ENCODE data around the gene CAMTA1.
"Not testable (repeated sequence)": the region's sequence is repeated elsewhere in the genome, so short reads cannot be mapped to it uniquely, and the experiment has no call there.

CAMTA1 gene

GRCh38 chr1:7705048-7705907 is 920.0 kb downstream of the CAMTA1 start:
- peak; percentile 31 for DNase-seq

DNA sequence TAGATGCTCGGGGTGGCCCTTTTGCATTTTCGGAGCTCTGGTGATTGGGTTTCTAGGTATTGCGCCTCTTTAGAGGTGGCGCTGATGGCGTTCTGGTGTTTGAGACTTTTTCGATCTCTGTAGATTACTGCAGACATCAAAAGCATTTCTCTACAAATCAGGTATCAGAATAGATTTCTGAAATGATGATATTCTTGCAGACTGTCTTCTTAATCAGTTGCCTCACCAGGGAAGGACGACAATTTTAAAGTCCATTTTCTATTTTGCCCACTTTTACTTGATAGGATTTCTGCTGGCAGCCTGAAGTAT is 920.6 kb downstream of the CAMTA1 start:
- DNase-seq = no peak

DNA sequence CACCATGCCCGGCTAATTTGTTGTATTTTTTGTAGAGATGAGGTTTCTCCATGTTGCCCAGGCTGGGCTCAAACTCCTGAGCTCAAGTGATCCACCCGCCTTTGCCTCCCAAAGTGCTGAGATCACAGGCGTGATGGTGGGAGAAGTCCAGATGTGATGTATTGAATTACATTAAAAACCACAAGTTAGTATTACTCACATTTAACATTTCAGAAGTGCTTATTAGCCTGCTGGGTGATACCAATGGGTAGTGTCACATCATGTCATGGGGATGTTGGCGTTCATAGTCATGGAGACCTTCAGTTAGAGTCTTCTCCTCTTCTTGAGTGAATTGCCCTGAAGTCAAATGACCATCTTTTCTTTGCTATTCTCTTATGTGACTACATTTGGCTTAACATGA is 922.3 kb downstream of the CAMTA1 start:
- no peak for DNase-seq

DNA sequence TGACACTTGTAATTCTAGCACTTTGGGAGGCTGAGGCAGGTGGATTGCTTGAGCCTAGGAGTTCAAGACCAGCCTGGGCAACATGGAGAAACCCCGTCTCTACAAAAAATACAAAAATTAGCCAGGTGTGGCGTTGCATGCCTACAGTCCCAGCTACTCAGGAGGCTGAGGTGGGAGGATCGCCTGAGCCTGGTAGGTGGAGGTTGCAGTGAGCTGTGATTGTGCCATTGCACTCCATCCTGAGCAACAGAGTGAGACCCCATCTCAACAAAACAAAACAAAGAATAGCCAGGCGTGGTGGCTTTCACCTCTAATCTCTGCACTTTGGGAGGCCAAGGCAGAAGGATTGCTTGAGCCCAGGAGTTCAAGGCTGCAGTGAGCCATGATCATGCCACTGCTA is 922.8 kb downstream of the CAMTA1 start:
- DNase-seq = not testable (repeated sequence)

GRCh38 chr1:7710859-7711258 is 925.6 kb downstream of the CAMTA1 start:
- no peak for DNase-seq

DNA sequence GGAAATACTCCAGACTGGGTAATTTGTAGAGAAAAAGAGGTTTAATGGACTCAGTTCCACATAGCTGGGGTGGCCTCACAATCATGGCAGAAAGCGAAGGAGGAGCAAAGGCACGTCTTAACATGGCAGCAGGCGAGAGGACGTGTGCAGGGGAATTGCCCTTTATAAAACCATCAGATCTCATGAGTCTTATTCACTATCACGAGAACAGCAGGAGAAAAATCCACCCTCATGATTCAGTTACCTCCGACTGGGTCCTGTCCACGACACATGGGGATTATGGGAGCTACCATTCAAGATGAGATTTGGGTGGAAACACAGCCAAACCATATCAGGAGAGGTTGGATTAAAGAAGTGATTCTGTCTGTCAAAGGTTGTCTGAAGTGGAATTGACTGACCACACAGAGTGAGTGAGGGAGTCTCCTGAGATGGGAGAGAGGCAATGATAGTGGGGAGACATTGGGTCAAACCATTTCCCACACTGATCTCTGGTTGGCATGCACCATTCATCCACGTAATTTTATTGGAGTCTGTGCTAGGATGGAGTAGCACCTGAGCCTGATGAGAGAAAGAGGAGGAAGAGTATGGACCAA is 927.6 kb downstream of the CAMTA1 start:
- DNase-seq = no peak

DNA sequence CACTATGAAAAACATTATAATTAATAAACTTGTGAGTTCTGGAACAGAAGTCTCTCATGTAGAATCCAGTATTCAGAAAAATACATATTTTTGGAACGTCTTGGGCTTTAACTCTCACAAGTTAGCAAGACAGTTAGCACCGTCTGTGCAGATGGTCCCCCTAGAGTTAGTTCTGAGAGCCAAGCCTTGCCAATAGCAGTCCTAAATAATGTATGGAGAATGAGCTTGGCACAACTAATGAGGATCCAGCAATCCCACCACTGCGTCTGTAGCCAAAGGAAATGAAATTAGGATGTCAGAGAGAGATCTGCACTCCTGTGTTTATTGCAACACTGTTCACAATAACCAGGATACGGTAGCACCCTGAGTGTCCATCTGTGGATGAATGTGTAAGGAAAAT is 931.3 kb downstream of the CAMTA1 start:
- DNase-seq = no peak

- no peak for DNase-seq
Observed at GRCh38 chr1:7717748-7718368, 932.6 kb downstream of the CAMTA1 start.

DNA sequence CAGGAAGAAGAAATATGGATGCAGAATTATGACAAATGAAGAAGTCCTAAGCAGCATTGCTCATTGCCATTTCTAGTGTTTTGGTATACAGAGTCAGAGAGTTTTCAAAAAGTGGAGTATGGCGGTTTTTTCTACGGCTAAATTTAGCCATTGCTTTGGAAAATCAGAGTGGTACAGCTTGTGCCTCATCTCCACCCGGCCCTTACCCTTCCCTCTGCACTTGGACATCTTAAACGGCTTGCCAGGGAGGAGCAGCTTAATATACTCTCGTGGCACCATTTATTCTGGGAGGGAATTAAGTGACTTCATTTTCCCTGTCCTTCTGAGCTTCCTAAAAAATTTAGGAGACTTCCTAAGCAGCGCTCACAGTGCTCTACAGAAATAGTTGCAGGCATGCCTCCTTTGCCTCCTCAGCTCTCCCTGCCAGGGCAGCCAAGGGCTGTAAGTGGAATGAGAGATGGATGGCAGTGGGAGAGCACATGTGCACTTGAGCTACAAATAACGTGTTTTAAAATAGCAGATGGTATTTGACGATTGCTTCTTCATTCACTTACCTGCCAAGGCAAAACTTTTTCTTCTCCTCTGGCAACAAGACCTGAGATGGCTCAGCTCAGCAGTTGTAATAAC is 934.3 kb downstream of the CAMTA1 start:
- DNase-seq = no peak

DNA sequence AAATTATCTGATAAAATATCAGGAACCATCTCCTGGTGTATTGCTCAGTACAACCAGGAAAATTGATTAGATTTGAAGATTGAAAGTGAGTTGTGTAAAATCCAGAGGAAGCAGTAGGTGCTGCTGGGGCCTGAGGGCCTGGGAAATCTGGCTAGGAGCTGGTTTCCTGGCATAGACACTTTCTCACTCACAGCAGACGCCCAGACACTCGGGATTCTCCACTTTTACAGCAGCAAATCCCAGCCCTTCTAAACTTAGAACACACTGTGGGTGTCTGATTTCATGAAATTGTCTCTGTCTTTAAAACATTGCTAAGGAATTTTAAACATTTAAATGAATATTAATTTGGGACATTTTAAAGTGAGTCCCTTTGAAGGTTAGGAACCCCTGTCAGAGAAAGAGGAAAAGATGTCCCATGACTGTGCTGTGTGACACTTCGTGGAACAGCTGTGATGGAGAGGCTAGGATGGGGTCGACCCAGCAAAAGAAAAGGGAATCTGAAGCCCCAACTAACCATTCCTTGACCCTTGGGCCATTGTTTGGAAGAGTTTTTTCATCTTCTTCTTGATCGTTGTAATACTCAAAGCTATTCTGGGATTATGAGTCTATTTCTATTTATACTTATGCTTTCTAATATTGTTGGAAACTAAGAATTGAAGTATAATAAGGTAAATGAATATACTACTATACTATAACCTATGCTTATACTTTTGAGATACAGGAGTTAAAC is 936.9 kb downstream of the CAMTA1 start:
- DNase-seq = no peak

DNA sequence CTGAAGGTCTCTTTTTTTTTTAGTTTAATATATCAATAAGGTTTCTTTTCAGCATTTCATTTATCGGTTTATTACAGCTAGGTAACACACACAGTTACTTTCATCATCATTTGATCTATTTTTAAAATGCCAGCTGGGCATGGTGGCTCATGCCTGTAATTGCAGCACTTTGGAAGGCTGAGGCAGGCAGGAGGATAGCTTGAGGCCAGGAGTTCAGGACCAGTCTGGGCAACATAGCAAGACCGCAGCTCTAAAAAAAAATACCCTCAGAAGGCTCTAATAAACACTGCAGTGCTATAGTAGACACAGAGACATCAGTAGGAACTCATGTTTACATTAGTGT is 937.4 kb downstream of the CAMTA1 start:
- DNase-seq = no peak

- DNase-seq = no peak
Observed at GRCh38 chr1:7726623-7727022, 941.4 kb downstream of the CAMTA1 start.

- DNase-seq = no peak
Observed at GRCh38 chr1:7727809-7728471, 942.7 kb downstream of the CAMTA1 start.

DNA sequence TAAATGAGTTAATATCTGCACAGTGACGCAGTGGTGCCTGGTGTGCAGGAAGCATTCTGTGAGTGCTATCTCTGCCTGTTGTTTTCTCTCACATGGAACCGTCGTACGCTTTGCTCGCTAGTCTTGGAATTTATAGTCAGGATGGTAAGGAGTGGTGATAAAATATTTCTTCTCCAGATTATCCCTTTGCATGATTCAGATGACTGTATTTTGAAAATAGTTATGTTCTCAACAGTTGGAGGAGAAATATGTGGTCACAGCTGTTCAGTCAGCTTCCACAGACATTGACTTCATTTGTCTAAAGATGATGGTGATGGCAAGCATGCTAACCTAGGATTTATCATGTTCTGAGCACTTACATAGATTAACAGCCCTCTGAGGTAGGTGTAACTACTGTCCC is 944.5 kb downstream of the CAMTA1 start:
- no peak for DNase-seq

- no peak for DNase-seq
Observed at GRCh38 chr1:7732331-7732730, 947.1 kb downstream of the CAMTA1 start.

DNA sequence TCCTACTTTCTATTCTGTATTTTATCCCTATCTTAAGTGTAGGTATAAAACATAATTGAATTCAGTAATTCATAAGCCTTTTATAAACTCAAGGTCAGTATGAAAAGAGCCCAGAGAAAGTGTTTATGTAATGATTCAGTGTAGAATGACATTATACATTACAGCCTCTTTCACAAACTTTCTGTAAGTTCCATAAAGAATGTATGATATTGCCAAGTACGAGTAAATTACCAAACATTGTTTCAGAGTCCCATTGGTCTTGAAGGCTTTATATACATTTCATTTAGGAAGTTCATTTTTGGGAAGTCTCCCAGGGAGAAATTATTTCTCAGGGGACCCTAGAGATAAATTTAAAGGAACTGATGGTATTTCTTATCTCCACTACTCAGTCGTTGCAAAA is 948.0 kb downstream of the CAMTA1 start:
- no peak for DNase-seq

DNA sequence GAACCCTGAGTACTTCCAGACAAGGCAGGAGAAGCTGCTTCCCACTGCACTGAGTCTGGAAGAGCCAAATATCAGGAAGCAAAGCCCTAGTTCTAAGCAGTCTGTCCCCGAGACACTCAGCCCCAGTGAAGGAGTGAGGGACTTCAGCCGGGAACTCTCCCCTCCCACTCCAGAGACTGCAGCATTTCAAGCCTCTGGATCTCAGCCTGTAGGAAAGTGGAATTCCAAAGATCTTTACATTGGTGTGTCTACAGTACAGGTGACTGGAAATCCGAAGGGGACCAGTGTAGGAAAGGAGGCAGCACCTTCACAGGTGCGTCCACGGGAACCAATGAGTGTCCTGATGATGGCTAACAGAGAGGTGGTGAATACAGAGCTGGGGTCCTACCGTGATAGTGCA is 952.8 kb downstream of the CAMTA1 start:
- no peak for DNase-seq

DNA sequence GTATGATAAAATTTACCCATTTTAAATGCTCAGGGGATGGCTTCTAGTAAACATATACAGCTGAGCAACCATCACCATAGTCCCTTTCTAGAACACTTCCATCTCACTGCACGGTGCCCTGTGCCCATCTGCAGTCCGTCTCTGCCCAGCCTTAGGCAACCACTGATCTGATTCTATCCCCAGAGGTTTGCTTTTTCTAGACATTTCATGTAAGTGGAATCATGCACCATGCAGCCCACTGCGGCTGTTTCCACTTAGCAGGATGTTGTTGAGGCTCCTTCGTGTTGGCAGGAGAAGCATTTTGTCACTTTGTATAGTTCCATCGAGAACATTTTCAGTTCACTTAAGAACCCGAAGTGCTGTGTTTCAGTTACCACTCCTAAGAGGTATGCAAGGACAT is 958.1 kb downstream of the CAMTA1 start:
- DNase-seq = no peak

GRCh38 chr1:7744882-7745281 is 959.6 kb downstream of the CAMTA1 start:
- no peak for DNase-seq

DNA sequence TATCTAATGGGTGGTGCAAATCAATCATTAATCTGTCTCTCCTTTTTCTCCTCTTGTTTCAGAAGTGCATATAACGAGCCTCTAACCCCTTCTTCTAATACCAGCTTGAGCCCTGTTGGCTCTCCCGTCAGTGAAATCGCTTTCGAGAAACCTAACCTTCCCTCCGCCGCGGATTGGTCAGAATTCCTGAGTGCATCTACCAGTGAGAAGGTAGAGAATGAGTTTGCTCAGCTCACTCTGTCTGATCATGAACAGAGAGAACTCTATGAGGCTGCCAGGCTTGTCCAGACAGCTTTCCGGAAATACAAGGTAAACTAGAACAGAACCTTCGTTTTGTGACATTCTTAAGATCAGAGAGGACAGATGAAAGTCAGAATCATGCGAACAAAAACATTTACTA is 960.5 kb downstream of the CAMTA1 start:
- DNase-seq = no peak

DNA sequence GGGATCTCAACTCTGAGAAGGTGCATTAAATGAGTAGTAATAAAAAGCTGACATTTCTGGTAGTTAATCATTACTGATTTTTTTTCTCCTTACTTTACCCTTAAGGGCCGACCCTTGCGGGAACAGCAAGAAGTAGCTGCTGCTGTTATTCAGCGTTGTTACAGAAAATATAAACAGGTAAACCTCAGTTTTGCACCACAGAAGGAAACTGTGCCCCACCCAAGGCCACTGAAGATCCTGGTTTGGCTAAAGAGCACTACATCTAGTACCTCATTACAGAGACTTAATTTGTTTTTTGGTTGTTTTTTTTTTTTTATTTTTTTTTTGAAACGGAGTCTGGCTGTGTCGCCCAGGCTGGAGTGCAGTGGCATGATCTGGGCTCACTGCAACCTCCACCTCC is 962.4 kb downstream of the CAMTA1 start:
- no peak for DNase-seq

- no peak for DNase-seq
Observed at GRCh38 chr1:7749126-7749525, 963.9 kb downstream of the CAMTA1 start.

- DNase-seq = no peak
Observed at GRCh38 chr1:7751174-7751573, 965.9 kb downstream of the CAMTA1 start.
